Measurements from ENCODE around the gene TMEM86A.

DNA sequence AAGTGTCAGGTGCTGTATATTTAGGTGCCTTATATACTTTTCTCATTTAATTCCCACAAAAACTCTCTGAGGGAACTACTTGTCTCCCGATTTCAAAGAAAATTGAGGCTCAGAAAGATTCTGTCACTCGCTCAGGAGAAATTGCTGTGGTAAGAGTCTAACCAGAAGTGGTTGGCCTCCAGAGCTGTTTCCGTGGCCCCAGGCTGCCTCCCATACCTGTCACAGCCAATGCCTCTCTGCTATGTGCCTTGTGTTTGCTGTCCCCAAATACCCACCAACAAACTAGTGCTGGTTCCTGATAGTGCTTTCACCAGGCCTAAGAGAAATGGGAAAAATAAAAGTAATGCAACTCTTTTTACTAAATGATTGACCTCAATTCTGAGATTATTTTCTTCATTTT is 21.0 kb upstream of the TMEM86A start:
- TF ChIP-seq EZH2 (IDR thresholded peaks at IDR 0.05) (no peak), EZH2phosphoT487 (IDR thresholded peaks at IDR 0.05) (no peak)
- TF ChIP-seq, protein P1, sequence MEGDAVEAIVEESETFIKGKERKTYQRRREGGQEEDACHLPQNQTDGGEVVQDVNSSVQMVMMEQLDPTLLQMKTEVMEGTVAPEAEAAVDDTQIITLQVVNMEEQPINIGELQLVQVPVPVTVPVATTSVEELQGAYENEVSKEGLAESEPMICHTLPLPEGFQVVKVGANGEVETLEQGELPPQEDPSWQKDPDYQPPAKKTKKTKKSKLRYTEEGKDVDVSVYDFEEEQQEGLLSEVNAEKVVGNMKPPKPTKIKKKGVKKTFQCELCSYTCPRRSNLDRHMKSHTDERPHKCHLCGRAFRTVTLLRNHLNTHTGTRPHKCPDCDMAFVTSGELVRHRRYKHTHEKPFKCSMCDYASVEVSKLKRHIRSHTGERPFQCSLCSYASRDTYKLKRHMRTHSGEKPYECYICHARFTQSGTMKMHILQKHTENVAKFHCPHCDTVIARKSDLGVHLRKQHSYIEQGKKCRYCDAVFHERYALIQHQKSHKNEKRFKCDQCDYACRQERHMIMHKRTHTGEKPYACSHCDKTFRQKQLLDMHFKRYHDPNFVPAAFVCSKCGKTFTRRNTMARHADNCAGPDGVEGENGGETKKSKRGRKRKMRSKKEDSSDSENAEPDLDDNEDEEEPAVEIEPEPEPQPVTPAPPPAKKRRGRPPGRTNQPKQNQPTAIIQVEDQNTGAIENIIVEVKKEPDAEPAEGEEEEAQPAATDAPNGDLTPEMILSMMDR (IDR thresholded peaks at IDR 0.05), result no peak
